ENCODE measurements around the gene DYNLRB1.

DYNLRB1 gene

DNA sequence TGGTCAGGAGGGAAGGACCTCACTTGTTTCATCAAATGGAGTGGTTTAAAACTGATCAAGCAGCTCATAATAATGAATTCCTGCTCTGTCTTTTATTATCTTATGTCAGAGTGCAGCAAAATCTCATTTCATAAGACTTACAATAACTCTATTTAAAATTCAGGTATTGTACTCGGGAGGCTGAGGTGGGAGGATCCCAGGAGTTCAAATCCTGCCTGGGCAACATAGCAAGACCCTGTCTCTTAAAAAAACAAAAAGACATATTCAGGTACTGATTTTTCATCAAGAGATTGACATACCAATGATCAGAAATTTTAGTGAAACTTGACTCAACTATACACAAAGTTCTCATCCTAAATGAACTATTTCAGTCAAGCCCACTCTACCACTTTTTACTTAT, 5.6 kb upstream of the DYNLRB1 start:
- Histone ChIP-seq H3K4me2 (ENCODE audit: low read length) (no peak overlapping the region), H3K9me2 (replicated peaks; ENCODE audit: control insufficient read depth, low read length) (no peaks in the 10 kb centered on the region), H3K79me2 (ENCODE audit: control insufficient read depth, low read length) (no peaks in the 10 kb centered on the region), H3K4me3 (ENCODE audit: low read length) (no peak overlapping the region), H3K27me3 (ENCODE audit: control insufficient read depth, low read length) (no peaks in the 10 kb centered on the region), H3F3A (ENCODE audit: control insufficient read depth, insufficient read depth) (0 out of 2 replicates have a peak, but pooled peaks cover 9% of the 10 kb centered on the region), H3K36me3 (ENCODE audit: control insufficient read depth, low read length) (peaks cover 33% of the 10 kb centered on the region), H4K20me1 (ENCODE audit: control insufficient read depth, insufficient read depth, low read depth, low read length) (no peaks in the 10 kb centered on the region), H3K4me1 (ENCODE audit: control insufficient read depth, low read length) (peaks cover 8% of the 10 kb centered on the region), H3K9me3 (ENCODE audit: control insufficient read depth, insufficient read depth, low read length) (no peaks in the 10 kb centered on the region), H3K27ac (ENCODE audit: low read depth, low read length) (no peak overlapping the region)
- TF ChIP-seq EZH2phosphoT487 (IDR thresholded peaks at IDR 0.05; ENCODE audit: borderline replicate concordance, low read length) (no peak), CTCF (IDR thresholded peaks at IDR 0.05; ENCODE audit: low read depth, low read length, poor library complexity, severe bottlenecking) (no peak)

GRCh38 chr20:34511891-34512265, 4.3 kb upstream of the DYNLRB1 start:
- no peak overlapping the region for H3K4me3 ChIP-seq (ENCODE audit: low read length)
- no peak overlapping the region for H3K27ac ChIP-seq (ENCODE audit: low read depth, low read length)
- H3K9me2 ChIP-seq (replicated peaks; ENCODE audit: control insufficient read depth, low read length), result no peaks in the 10 kb centered on the region

DNA sequence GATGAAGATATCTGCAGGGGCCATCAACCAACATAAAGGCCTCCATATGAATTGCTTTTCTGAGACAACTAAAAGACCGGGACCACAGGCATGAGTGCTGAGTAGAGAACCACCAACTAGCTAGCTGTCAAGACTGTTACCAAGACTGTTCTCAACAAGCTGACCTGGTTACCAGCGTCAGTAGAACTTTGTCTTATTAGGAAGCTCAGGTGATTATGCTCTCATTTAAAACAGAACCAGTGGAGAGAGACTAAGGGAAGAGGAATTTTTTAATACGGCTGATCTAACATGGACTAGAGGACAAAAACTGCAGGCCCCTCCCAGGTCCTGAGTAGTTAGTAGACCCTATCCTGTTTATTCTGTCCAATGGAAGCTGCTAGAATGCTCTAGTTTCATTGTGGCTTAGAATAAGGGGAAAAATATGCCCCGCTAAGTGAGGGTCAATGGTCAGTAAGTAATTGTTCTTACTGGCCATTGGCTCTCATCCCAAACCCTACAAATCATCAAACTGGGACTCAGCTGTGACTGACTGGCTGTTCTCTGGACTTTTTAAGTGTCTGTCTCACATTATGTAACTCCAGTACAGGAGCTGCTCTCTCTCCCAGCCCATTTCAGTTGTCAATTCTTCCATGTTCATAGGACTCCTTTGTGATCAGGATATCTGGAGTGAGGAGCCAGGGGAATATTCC, 3.8 kb upstream of the DYNLRB1 start:
- Histone ChIP-seq H3K4me3 (ENCODE audit: low read length) (no peak overlapping the region), H4K20me1 (ENCODE audit: control insufficient read depth, insufficient read depth, low read depth, low read length) (no peaks in the 10 kb centered on the region), H3K79me2 (ENCODE audit: control insufficient read depth, low read length) (peaks cover 11% of the 10 kb centered on the region), H3K27ac (ENCODE audit: low read depth, low read length) (no peak overlapping the region), H3K9me2 (replicated peaks; ENCODE audit: control insufficient read depth, low read length) (no peaks in the 10 kb centered on the region), H3K9me3 (ENCODE audit: control insufficient read depth, insufficient read depth, low read length) (no peaks in the 10 kb centered on the region), H3F3A (ENCODE audit: control insufficient read depth, insufficient read depth) (0 out of 2 replicates have a peak, but pooled peaks cover 9% of the 10 kb centered on the region), H3K4me2 (ENCODE audit: low read length) (no peak overlapping the region), H3K36me3 (ENCODE audit: control insufficient read depth, low read length) (peaks cover 19% of the 10 kb centered on the region), H3K4me1 (ENCODE audit: control insufficient read depth, low read length) (peaks cover 15% of the 10 kb centered on the region), H3K27me3 (ENCODE audit: control insufficient read depth, low read length) (no peaks in the 10 kb centered on the region)
- TF ChIP-seq EZH2phosphoT487 (IDR thresholded peaks at IDR 0.05; ENCODE audit: borderline replicate concordance, low read length) (no peak), CTCF (IDR thresholded peaks at IDR 0.05; ENCODE audit: low read depth, low read length, poor library complexity, severe bottlenecking) (no peak)

More at GRCh38 chr20:34511891-34512265, 4.3 kb upstream of the DYNLRB1 start:
- Histone ChIP-seq H3K36me3 (ENCODE audit: control insufficient read depth, low read length) (peaks cover 21% of the 10 kb centered on the region), H3K27me3 (ENCODE audit: control insufficient read depth, low read length) (no peaks in the 10 kb centered on the region), H3K4me1 (ENCODE audit: control insufficient read depth, low read length) (peaks cover 12% of the 10 kb centered on the region), H3K4me2 (ENCODE audit: low read length) (no peak overlapping the region), H3F3A (ENCODE audit: control insufficient read depth, insufficient read depth) (0 out of 2 replicates have a peak, but pooled peaks cover 9% of the 10 kb centered on the region), H3K9me3 (ENCODE audit: control insufficient read depth, insufficient read depth, low read length) (no peaks in the 10 kb centered on the region), H3K79me2 (ENCODE audit: control insufficient read depth, low read length) (peaks cover 6% of the 10 kb centered on the region), H4K20me1 (ENCODE audit: control insufficient read depth, insufficient read depth, low read depth, low read length) (no peaks in the 10 kb centered on the region)
- no peak for TF ChIP-seq CTCF (IDR thresholded peaks at IDR 0.05; ENCODE audit: low read depth, low read length, poor library complexity, severe bottlenecking)
